Upper lobe of left lung (tissue), 6 donors: ENCODE results near the gene SELENOI. TPM values are rescaled to one million over a fixed set of nuclear protein-coding genes. Genes with fewer than 3 reads are reported as not detected.
A peak's percentile ranks its signal among the peaks of the same experiment; 100 is the strongest.

Source experiments
- ATAC-seq, 2 donors: fragments of 200-7000 bp; cut with Tn5 transposase; one replicate each; pipeline ENCODE4 v1.9.1; 2022; ENCODE audit warnings: mild to moderate bottlenecking in 2 of 2, moderate library complexity in 2 of 2; ENCODE audit not compliant: low FRiP score in 2 of 2
- DNase-seq, 2 donors: peaks; one replicate each; pipeline ENCODE4 v3.0.0-alpha.2; 2019 to 2020
- H3K27ac ChIP-seq, 4 donors: fragments of 200-600 bp; sonication (generic); one replicate each; pipeline ENCODE4 v1.5.1; 2016 to 2019
- H3K27me3 ChIP-seq, 4 donors: fragments of 200-600 bp; sonication (generic); one replicate each; pipeline ENCODE4 v1.5.1; 2017 to 2019
- H3K36me3 ChIP-seq, 4 donors: fragments of 200-600 bp; sonication (generic); one replicate each; pipeline ENCODE4 v1.5.1; 2016 to 2019
- H3K4me1 ChIP-seq, 4 donors: fragments of 200-600 bp; sonication (generic); one replicate each; pipeline ENCODE4 v1.5.1; 2018 to 2019
- H3K4me3 ChIP-seq, 4 donors: fragments of 200-600 bp; sonication (generic); one replicate each; pipeline ENCODE4 v1.5.1; 2017 to 2019; ENCODE audit warnings: mild to moderate bottlenecking in 2 of 4, moderate library complexity in 1 of 4
- H3K9me3 ChIP-seq, 4 donors: fragments of 200-600 bp; sonication (generic); one replicate each; pipeline ENCODE4 v1.5.1; 2018 to 2019
- EP300 ChIP-seq, 4 donors: sonication (generic); formaldehyde crosslinking; IDR thresholded peaks; one replicate each; pipeline ENCODE4 v1.5.1; 2017; ENCODE audit warnings: antibody characterized with exemption in 4 of 4, control low read depth in 2 of 4
- POLR2A ChIP-seq, 4 donors: fragments of 450-650 bp; IDR thresholded peaks; one replicate each; pipeline ENCODE4 v1.5.1; 2016 to 2017; ENCODE audit warnings: antibody characterized with exemption in 4 of 4, mild to moderate bottlenecking in 2 of 4
- POLR2AphosphoS5 ChIP-seq, 2 donors: sonication (generic); formaldehyde crosslinking; IDR thresholded peaks; one replicate each; pipeline ENCODE4 v1.5.1; 2017; ENCODE audit warnings: antibody characterized with exemption in 2 of 2
- WGBS, 2 donors: methylation state at CpG; one replicate each; pipeline ENCODE4 v1.1.5; 2017 to 2018; 5-methylcytosine and 5-hydroxymethylcytosine counted together
- total RNA-seq, 6 donors: library from RNA; depleted of rRNA in 4 of 6; stranded (reverse); fragments of >200 nt in 4 of 6; gene quantifications; one replicate each; pipeline versions ENCODE4 v1.1.0 to v1.2.1, GENCODE V29; 2016 to 2021
- TF ChIP-seq, protein P1 (sequence below), 6 experiments: fragments of 450-650 bp in 4 of 6; fragments of 200-600 bp in 2 of 6; sonication (generic) in 2 of 6; IDR thresholded peaks; one replicate each; pipeline ENCODE4 v1.5.1; 2016 to 2019; ENCODE audit warnings: antibody characterized with exemption in 6 of 6
- donor health status: DM: no; HTN: no; CAD: no; lungs with moderate emphysema.
- donor health status: DM: no; HTN: yes; CAD: no; lungs with severe emphysema.

Gene SELENOI
- total RNA-seq, 6 donors from 2014 or later: 6.8 to 21.6 (median 17.2) TPM

- ATAC-seq: peak in 1 of 2 donors; percentile 63
- H3K36me3 ChIP-seq: no peaks in the 10 kb centered on the region
- peak in 1 of 2 donors; percentile 83 for DNase-seq
- H3K27me3 ChIP-seq: no peaks in the 10 kb centered on the region
- peak within 1 kb of the TSS; percentile 85 to 99 (median 92) for H3K27ac ChIP-seq
- TF ChIP-seq POLR2AphosphoS5 (IDR thresholded peaks at IDR 0.05): peak in 1 of 2 donors; percentile 63
- TF ChIP-seq, protein P1, sequence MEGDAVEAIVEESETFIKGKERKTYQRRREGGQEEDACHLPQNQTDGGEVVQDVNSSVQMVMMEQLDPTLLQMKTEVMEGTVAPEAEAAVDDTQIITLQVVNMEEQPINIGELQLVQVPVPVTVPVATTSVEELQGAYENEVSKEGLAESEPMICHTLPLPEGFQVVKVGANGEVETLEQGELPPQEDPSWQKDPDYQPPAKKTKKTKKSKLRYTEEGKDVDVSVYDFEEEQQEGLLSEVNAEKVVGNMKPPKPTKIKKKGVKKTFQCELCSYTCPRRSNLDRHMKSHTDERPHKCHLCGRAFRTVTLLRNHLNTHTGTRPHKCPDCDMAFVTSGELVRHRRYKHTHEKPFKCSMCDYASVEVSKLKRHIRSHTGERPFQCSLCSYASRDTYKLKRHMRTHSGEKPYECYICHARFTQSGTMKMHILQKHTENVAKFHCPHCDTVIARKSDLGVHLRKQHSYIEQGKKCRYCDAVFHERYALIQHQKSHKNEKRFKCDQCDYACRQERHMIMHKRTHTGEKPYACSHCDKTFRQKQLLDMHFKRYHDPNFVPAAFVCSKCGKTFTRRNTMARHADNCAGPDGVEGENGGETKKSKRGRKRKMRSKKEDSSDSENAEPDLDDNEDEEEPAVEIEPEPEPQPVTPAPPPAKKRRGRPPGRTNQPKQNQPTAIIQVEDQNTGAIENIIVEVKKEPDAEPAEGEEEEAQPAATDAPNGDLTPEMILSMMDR (IDR thresholded peaks at IDR 0.05): no peak
- H3K9me3 ChIP-seq: no peaks in the 10 kb centered on the region
- peak within 1 kb of the TSS; percentile 73 to 91 (median 88) for H3K4me3 ChIP-seq
- 0% methylated on average over 26 to 28 of the region's 28 CpGs for WGBS, 2 donors
- H3K4me1 ChIP-seq: peaks cover 16 to 31% (median 23%) of the 10 kb centered on the region in 4 donors
Observed at GRCh38 chr2:26346454-26347053, 611 bp downstream of the SELENOI start, which contains the start of gene ADGRF3. TSS of gene ADGRF3 (minus strand) at chr2:26346789. CDS start at chr2:26346234, 555 bp downstream.

GRCh38 chr2:26347286-26347865 lies 1.4 kb downstream of the SELENOI start:
- Histone ChIP-seq H3K27ac (peak overlapping the region; percentile 82 to 99 (median 91)), H3K27me3 (no peaks in the 10 kb centered on the region), H3K9me3 (no peaks in the 10 kb centered on the region), H3K36me3 (no peaks in the 10 kb centered on the region), H3K4me3 (peak overlapping the region in 3 of 4 donors; percentile 73 to 91 (median 90)), H3K4me1 (peaks cover 16 to 33% (median 23%) of the 10 kb centered on the region in 4 donors)
- 21 to 23% methylated on average over 5 of the region's 5 CpGs for WGBS, 2 donors
- TF ChIP-seq EP300 (IDR thresholded peaks at IDR 0.05) (no peak), POLR2A (IDR thresholded peaks at IDR 0.05) (no peak), POLR2AphosphoS5 (IDR thresholded peaks at IDR 0.05) (no peak)
- TF ChIP-seq, protein P1 (IDR thresholded peaks at IDR 0.05): no peak
- ATAC-seq (no peak), DNase-seq (no peak)

GRCh38 chr2:26349690-26350089 lies 3.7 kb downstream of the SELENOI start:
- Histone ChIP-seq H3K4me3 (no peak overlapping the region), H3K9me3 (no peaks in the 10 kb centered on the region), H3K36me3 (no peaks in the 10 kb centered on the region), H3K4me1 (peaks cover 12 to 27% (median 18%) of the 10 kb centered on the region in 4 donors), H3K27me3 (no peaks in the 10 kb centered on the region), H3K27ac (no peak overlapping the region)
- ATAC-seq (no peak), DNase-seq (no peak)
- TF ChIP-seq, protein P1 (IDR thresholded peaks at IDR 0.05): no peak
- TF ChIP-seq POLR2A (IDR thresholded peaks at IDR 0.05): no peak
- TF ChIP-seq EP300 (IDR thresholded peaks at IDR 0.05): no peak
- TF ChIP-seq POLR2AphosphoS5 (IDR thresholded peaks at IDR 0.05): no peak
- 88 to 90% methylated on average over 3 of the region's 3 CpGs for WGBS, 2 donors

DNA sequence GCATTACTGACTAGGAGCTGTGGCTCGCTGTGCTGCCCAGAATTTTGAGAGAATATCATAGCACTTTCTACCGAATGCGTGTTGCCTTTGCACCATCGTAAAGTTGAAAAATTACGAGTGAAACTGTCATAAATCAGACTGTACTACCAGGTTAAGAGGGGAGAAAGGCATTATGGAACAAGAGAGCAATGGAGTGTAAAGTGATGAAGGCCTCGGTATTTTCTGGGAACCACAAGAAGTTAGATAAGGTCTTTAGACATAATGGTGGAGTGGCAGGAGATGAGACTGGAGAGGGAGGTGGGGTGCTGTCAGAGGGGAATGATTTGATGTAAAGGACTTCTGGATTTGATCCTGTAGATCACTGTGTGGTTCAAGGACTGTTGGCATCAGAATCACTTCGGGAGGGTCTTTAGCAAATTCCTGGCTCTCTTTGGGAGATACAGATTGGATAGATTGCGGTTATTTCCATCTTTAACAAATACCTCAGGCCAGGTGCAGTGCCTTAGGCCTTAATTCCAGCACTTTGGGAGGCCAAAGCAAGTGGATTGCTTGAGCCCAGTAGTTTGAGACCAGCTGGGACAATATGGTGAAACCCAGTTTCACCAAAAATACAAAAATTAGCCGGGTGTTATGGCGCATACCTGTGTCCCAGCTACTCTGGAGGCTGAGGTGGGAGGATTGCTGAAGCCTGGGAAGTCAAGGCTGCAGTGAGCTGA lies 5.6 kb downstream of the SELENOI start:
- DNase-seq (no peak), ATAC-seq (no peak)
- Histone ChIP-seq H3K9me3 (no peaks in the 10 kb centered on the region), H3K4me1 (peaks cover 9 to 23% (median 15%) of the 10 kb centered on the region in 4 donors), H3K27me3 (no peaks in the 10 kb centered on the region), H3K4me3 (no peak overlapping the region), H3K36me3 (no peaks in the 10 kb centered on the region), H3K27ac (no peak overlapping the region)
- WGBS, 2 donors: 93 to 94% methylated on average over 10 of the region's 10 CpGs
- TF ChIP-seq EP300 (IDR thresholded peaks at IDR 0.05) (no peak), POLR2A (IDR thresholded peaks at IDR 0.05) (no peak)
- TF ChIP-seq, protein P1 (IDR thresholded peaks at IDR 0.05): no peak
